Endothelial cell of umbilical vein (primary cell): ENCODE measurements around the gene EXT2. TPM values are rescaled to one million over a fixed set of nuclear protein-coding genes. Genes with fewer than 3 reads are reported as not detected.

Source experiments
- BruUV-seq: library from RNA; stranded (reverse); fragments of 400-500 nt; replicated peaks from 2 replicates; lab custom pipeline; 2021; lab: Mats Ljungman, UMichigan
- CTCF ChIA-PET: fragments of 300-600, 350-600 bp; sonication (Branson Sonifier 250); formaldehyde crosslinking; loops from one replicate; lab custom pipeline; 2021; ENCODE audit warnings: antibody characterized with exemption, inconsistent platforms; lab: Charles Lee
- POLR2A ChIA-PET: fragments of 300-600, 350-600 bp; sonication (Branson Sonifier 250); formaldehyde crosslinking; loops from one replicate; lab custom pipeline; 2021; ENCODE audit warnings: antibody characterized with exemption, inconsistent platforms; lab: Charles Lee
- DNase-seq: peaks from one replicate; pipeline ENCODE4 v3.0.0-alpha.2; 2011; ENCODE audit warnings: low read depth, low spot score
- FAIRE-seq: peaks from 2 replicates; lab custom pipeline; 2011; peaks lifted over from hg19 to GRCh38; lab: Jason Lieb, UNC
- H2AFZ ChIP-seq: 2 replicates; pipeline ENCODE4 v1.6.0; 2012; ENCODE audit warnings: low read depth, low read length, control low read depth, inconsistent platforms
- H3K27ac ChIP-seq: 2 replicates; pipeline ENCODE4 v1.5.1; 2011; ENCODE audit warnings: low read depth, mild to moderate bottlenecking, control low read depth, low read length, moderate library complexity; ENCODE audit not compliant: insufficient read depth
- H3K27me3 ChIP-seq, 2 experiments: 2 replicates each; pipeline versions ENCODE4 v1.6.0 to v1.6.1; 2011; ENCODE audit warnings: low read length in 2 of 2, mixed read lengths in 1 of 2; ENCODE audit not compliant: control insufficient read depth in 2 of 2, insufficient read depth in 2 of 2
- H3K36me3 ChIP-seq, 2 experiments: 2 replicates in 1 of 2; 3 replicates in 1 of 2; pipeline ENCODE4 v1.5.1; 2011; ENCODE audit warnings: low read length in 2 of 2, mild to moderate bottlenecking in 1 of 2, moderate library complexity in 1 of 2; ENCODE audit not compliant: control insufficient read depth in 2 of 2, insufficient read depth in 2 of 2; ENCODE audit errors: extremely low read depth in 1 of 2
- H3K4me1 ChIP-seq: 3 replicates; pipeline ENCODE4 v1.5.1; 2011; ENCODE audit warnings: mild to moderate bottlenecking, low read length; ENCODE audit not compliant: control insufficient read depth, insufficient read depth; ENCODE audit errors: extremely low read depth
- H3K4me2 ChIP-seq: 2 replicates; pipeline ENCODE4 v1.6.1; 2011; ENCODE audit warnings: low read length, control low read depth, mixed read lengths; ENCODE audit not compliant: insufficient read depth
- H3K4me3 ChIP-seq, 3 experiments: fragments of 200-600 bp in 1 of 3; sonication (generic), shearing (Covaris generic) in 1 of 3; replicated peaks in 1 of 3; 2 replicates each; pipeline ENCODE4 v1.5.1; 2011 to 2016; ENCODE audit warnings: control low read depth in 3 of 3, low read length in 3 of 3, mild to moderate bottlenecking in 2 of 3, inconsistent platforms in 1 of 3, low read depth in 1 of 3, moderate library complexity in 1 of 3; ENCODE audit not compliant: insufficient read depth in 1 of 3
- H3K79me2 ChIP-seq: 2 replicates; pipeline ENCODE4 v1.6.0; 2012; ENCODE audit warnings: low read length, inconsistent platforms; ENCODE audit not compliant: control insufficient read depth, insufficient read depth
- H3K9ac ChIP-seq: replicated peaks from 2 replicates; pipeline ENCODE3; 2011; ENCODE audit warnings: low read length, control low read depth; ENCODE audit not compliant: insufficient read depth; ENCODE audit errors: extremely low read depth
- H3K9me1 ChIP-seq: replicated peaks from 3 replicates; pipeline ENCODE4 v1.6.0; 2011; ENCODE audit warnings: mild to moderate bottlenecking, low read length; ENCODE audit not compliant: control insufficient read depth, insufficient read depth; ENCODE audit errors: extremely low read depth
- H3K9me3 ChIP-seq: replicated peaks from 2 replicates; pipeline ENCODE4 v1.5.1; 2012; ENCODE audit warnings: low read length, inconsistent platforms; ENCODE audit not compliant: control insufficient read depth, insufficient read depth
- H4K20me1 ChIP-seq: replicated peaks from 2 replicates; pipeline ENCODE3; 2011; ENCODE audit warnings: mild to moderate bottlenecking, low read length; ENCODE audit not compliant: control insufficient read depth, insufficient read depth; ENCODE audit errors: extremely low read depth
- EZH2 ChIP-seq: IDR thresholded peaks from 2 replicates; pipeline ENCODE4 v1.6.1; 2012; ENCODE audit warnings: borderline replicate concordance, low read depth, mild to moderate bottlenecking, moderate library complexity, low read length, inconsistent platforms; ENCODE audit not compliant: severe bottlenecking
- FOS ChIP-seq: IDR thresholded peaks from 2 replicates; pipeline ENCODE4 v1.6.1; 2011; ENCODE audit warnings: mild to moderate bottlenecking, low read length, moderate library complexity, borderline replicate concordance; ENCODE audit not compliant: insufficient read depth
- GATA2 ChIP-seq: IDR thresholded peaks from 2 replicates; pipeline ENCODE4 v1.7.0; 2011; ENCODE audit warnings: low read depth, mild to moderate bottlenecking, moderate library complexity, mixed read lengths, low read length; ENCODE audit not compliant: insufficient read length, insufficient read depth
- JUN ChIP-seq: IDR thresholded peaks from 2 replicates; pipeline ENCODE4 v1.6.1; 2011; ENCODE audit warnings: borderline replicate concordance, low read depth; ENCODE audit not compliant: insufficient read length, insufficient read depth
- MAX ChIP-seq: IDR thresholded peaks from 2 replicates; pipeline ENCODE4 v1.6.1; 2011; ENCODE audit not compliant: insufficient read depth, insufficient read length
- MYC ChIP-seq: IDR thresholded peaks from one replicate; pipeline ENCODE4 v1.6.1; 2011; ENCODE audit warnings: mild to moderate bottlenecking, low read depth, low read length
- POLR2A ChIP-seq: IDR thresholded peaks from 2 replicates; pipeline ENCODE4 v1.6.1; 2012; ENCODE audit warnings: low read depth, mild to moderate bottlenecking, control low read depth, low read length
- POLR2AphosphoS5 ChIP-seq: IDR thresholded peaks from 2 replicates; pipeline ENCODE4 v1.6.1; 2012; ENCODE audit warnings: low read depth, mild to moderate bottlenecking, control low read depth, low read length, moderate library complexity; ENCODE audit not compliant: insufficient read depth
- dilution Hi-C: fragments of 300-500 bp; cut with MboI; formaldehyde crosslinking; loops from one replicate; pipeline ENCODE4 v1.15.0; 2019; ENCODE audit warnings: low sequenced_read_pairs; ENCODE audit not compliant: extremely low pct_ligation_motif_present
- intact Hi-C: fragments of 100-400 bp; cut with micrococcal nuclease; formaldehyde crosslinking; loops from one replicate; pipeline ENCODE4 v1.10.0; 2022
- polyA plus RNA-seq, 4 experiments: library from polyadenylated mRNA; depleted of rRNA in 3 of 4; stranded (reverse) in 3 of 4; unstranded in 1 of 4; fragments of >200 nt; gene quantifications; 2 replicates each; pipeline versions ENCODE4 v1.2.1 to v1.2.3, GENCODE V29; 2011 to 2012; ENCODE audit warnings: missing spikeins in 1 of 4
- total RNA-seq: library from RNA; stranded (reverse); gene quantifications from 2 replicates; pipeline ENCODE4 v1.2.3, GENCODE V29; 2021
- TF ChIP-seq, protein P1 (sequence below), 2 donors: IDR thresholded peaks; 1 replicate in 1 of 2; 2 replicates in 1 of 2; pipeline ENCODE4 v1.5.1; 2011; ENCODE audit warnings: low read length in 2 of 2, mild to moderate bottlenecking in 2 of 2, moderate library complexity in 2 of 2, control low read depth in 1 of 2, inconsistent platforms in 1 of 2, low read depth in 1 of 2; ENCODE audit not compliant: insufficient read depth in 1 of 2; ENCODE audit errors: extremely low read depth in 1 of 2

Gene EXT2
- total and polyA plus RNA-seq, 2 donors (not counting 3 experiments of a cell fraction or from before 2014, with no cell fraction given) = 50.9 to 60.3 TPM

GRCh38 chr11:44198146-44198724, 102.8 kb downstream of the EXT2 start:
- Histone ChIP-seq H3K4me3 (no peak overlapping the region), H3K36me3 (no peaks in the 10 kb centered on the region), H3K27me3 (no peaks in the 10 kb centered on the region), H3K27ac (no peak overlapping the region), H3K9me3 (no peaks in the 10 kb centered on the region), H2AFZ (no peak overlapping the region), H3K4me1 (no peaks in the 10 kb centered on the region), H3K9ac (no peak overlapping the region), H4K20me1 (no peaks in the 10 kb centered on the region), H3K79me2 (no peaks in the 10 kb centered on the region), H3K9me1 (no peaks in the 10 kb centered on the region), H3K4me2 (no peak overlapping the region)
- intact Hi-C loops = no loop called here
- ChIA-PET CTCF (interaction anchor here (0.9 to 1.9 kb wide), 2 partner anchors 11 to 88 kb away, joined by 3 to 6 read pairs; no protein-coding TSS in a partner anchor), POLR2A (no interaction called here)
- TF ChIP-seq POLR2A (no peak), POLR2AphosphoS5 (no peak), MYC (no peak), MAX (no peak), FOS (no peak), EZH2 (no peak), GATA2 (no peak), JUN (no peak)
- TF ChIP-seq, protein P1, sequence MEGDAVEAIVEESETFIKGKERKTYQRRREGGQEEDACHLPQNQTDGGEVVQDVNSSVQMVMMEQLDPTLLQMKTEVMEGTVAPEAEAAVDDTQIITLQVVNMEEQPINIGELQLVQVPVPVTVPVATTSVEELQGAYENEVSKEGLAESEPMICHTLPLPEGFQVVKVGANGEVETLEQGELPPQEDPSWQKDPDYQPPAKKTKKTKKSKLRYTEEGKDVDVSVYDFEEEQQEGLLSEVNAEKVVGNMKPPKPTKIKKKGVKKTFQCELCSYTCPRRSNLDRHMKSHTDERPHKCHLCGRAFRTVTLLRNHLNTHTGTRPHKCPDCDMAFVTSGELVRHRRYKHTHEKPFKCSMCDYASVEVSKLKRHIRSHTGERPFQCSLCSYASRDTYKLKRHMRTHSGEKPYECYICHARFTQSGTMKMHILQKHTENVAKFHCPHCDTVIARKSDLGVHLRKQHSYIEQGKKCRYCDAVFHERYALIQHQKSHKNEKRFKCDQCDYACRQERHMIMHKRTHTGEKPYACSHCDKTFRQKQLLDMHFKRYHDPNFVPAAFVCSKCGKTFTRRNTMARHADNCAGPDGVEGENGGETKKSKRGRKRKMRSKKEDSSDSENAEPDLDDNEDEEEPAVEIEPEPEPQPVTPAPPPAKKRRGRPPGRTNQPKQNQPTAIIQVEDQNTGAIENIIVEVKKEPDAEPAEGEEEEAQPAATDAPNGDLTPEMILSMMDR (IDR thresholded peaks at IDR 0.05; ENCODE audit: extremely low read depth in 1 of 2, insufficient read depth in 1 of 2, low read depth in 1 of 2, low read length in 2 of 2) = no peak
- no TSS peak for BruUV-seq
- FAIRE-seq (no peak), DNase-seq (no peak)
- dilution Hi-C loops = no loop called here
